IMR-90 (cell line): ENCODE data around the gene SLC37A1. TPM values are rescaled to one million over a fixed set of nuclear protein-coding genes. Genes with fewer than 3 reads are reported as not detected.

Experiments used
- ATAC-seq: fragments of 200-7000 bp; cut with Tn5 transposase; 2 replicates; pipeline ENCODE4 v1.9.1; 2020; ENCODE audit warnings: low read depth, mild to moderate bottlenecking, moderate library complexity
- BruUV-seq: library from RNA; stranded (reverse); fragments of 400-500 nt; replicated peaks from 2 replicates; lab custom pipeline; 2021; lab: Mats Ljungman, UMichigan
- CTCF ChIA-PET: fragments of 300-600 bp; formaldehyde crosslinking; extraction: SDS; loops from one replicate; lab custom pipeline; 2021; ENCODE audit warnings: antibody characterized with exemption; lab: Yijun Ruan, JAX
- POLR2A ChIA-PET: fragments of 300-600 bp; sonication (Branson Sonifier 250); formaldehyde crosslinking; loops from one replicate; lab custom pipeline; 2022; ENCODE audit warnings: antibody characterized with exemption; ENCODE audit not compliant: unreplicated experiment; lab: Charles Lee
- DNase-seq: peaks from one replicate; pipeline ENCODE4 v3.0.0; 2013
- H2AFZ ChIP-seq: replicated peaks from 2 replicates; pipeline ENCODE3; 2013; ENCODE audit warnings: low read length, mild to moderate bottlenecking; ENCODE audit not compliant: poor library complexity
- H2AK5ac ChIP-seq: 2 replicates; pipeline ENCODE4 v1.6.1; 2013; ENCODE audit warnings: low read depth, low read length, inconsistent platforms
- H2AK9ac ChIP-seq: replicated peaks from 2 replicates; pipeline ENCODE3; 2013; ENCODE audit warnings: mild to moderate bottlenecking, low read depth, low read length, moderate library complexity; ENCODE audit not compliant: poor library complexity
- H2BK120ac ChIP-seq: 2 replicates; pipeline ENCODE4 v1.6.1; 2013; ENCODE audit warnings: low read depth, low read length, inconsistent platforms
- H2BK15ac ChIP-seq: 3 replicates; pipeline ENCODE4 v1.6.1; 2013; ENCODE audit warnings: low read depth, low read length, inconsistent platforms
- H2BK20ac ChIP-seq: 2 replicates; pipeline ENCODE4 v1.6.1; 2013; ENCODE audit warnings: low read depth, mild to moderate bottlenecking, inconsistent platforms, low read length, moderate library complexity
- H2BK5ac ChIP-seq: 2 replicates; pipeline ENCODE4 v1.6.1; 2013; ENCODE audit warnings: mild to moderate bottlenecking, low read depth, low read length, inconsistent platforms; ENCODE audit not compliant: poor library complexity, severe bottlenecking
- H3K14ac ChIP-seq: replicated peaks from 2 replicates; pipeline ENCODE4 v1.6.1; 2013; ENCODE audit warnings: low read depth, low read length, inconsistent platforms
- H3K18ac ChIP-seq: 2 replicates; pipeline ENCODE4 v1.6.1; 2013; ENCODE audit warnings: low read depth, low read length, control low read depth
- H3K23ac ChIP-seq: 2 replicates; pipeline ENCODE4 v1.6.1; 2013; ENCODE audit warnings: low read depth, low read length, inconsistent platforms
- H3K27ac ChIP-seq: 2 replicates; pipeline ENCODE4 v1.5.1; 2013; ENCODE audit warnings: mild to moderate bottlenecking, control low read depth, low read length; ENCODE audit not compliant: insufficient read depth
- H3K27me3 ChIP-seq: 2 replicates; pipeline ENCODE4 v1.6.1; 2013; ENCODE audit warnings: low read length; ENCODE audit not compliant: control insufficient read depth, insufficient read depth
- H3K36me3 ChIP-seq: 2 replicates; pipeline ENCODE4 v1.6.1; 2013; ENCODE audit warnings: low read length, mixed read lengths; ENCODE audit not compliant: control insufficient read depth, insufficient read depth
- H3K4ac ChIP-seq: 2 replicates; pipeline ENCODE4 v1.6.1; 2013; ENCODE audit warnings: low read depth, low read length, inconsistent platforms
- H3K4me1 ChIP-seq: 2 replicates; pipeline ENCODE4 v1.6.1; 2013; ENCODE audit warnings: low read length, mixed read lengths; ENCODE audit not compliant: control insufficient read depth, insufficient read depth
- H3K4me2 ChIP-seq: 2 replicates; pipeline ENCODE4 v1.6.1; 2013; ENCODE audit warnings: low read depth, mild to moderate bottlenecking, control low read depth, low read length, moderate library complexity
- H3K4me3 ChIP-seq: 2 replicates; pipeline ENCODE4 v1.5.1; 2013; ENCODE audit warnings: low read depth, mild to moderate bottlenecking, control low read depth, low read length, moderate library complexity; ENCODE audit not compliant: insufficient read depth
- H3K56ac ChIP-seq: 2 replicates; pipeline ENCODE4 v1.6.1; 2013; ENCODE audit warnings: low read length, inconsistent platforms; ENCODE audit not compliant: insufficient read depth; ENCODE audit errors: extremely low read depth
- H3K79me1 ChIP-seq, 2 experiments: 2 replicates each; pipeline ENCODE4 v1.6.1; 2013; ENCODE audit warnings: low read length in 2 of 2, inconsistent platforms in 1 of 2, low read depth in 1 of 2
- H3K9ac ChIP-seq: 2 replicates; pipeline ENCODE4 v1.6.1; 2013; ENCODE audit warnings: low read depth, low read length, control low read depth
- H3K9me1 ChIP-seq: 2 replicates; pipeline ENCODE4 v1.6.1; 2013; ENCODE audit warnings: low read length, inconsistent platforms; ENCODE audit not compliant: insufficient read depth
- H3K9me3 ChIP-seq: 2 replicates; pipeline ENCODE4 v1.6.1; 2013; ENCODE audit warnings: low read length; ENCODE audit not compliant: control insufficient read depth, insufficient read depth
- H4K20me1 ChIP-seq: 2 replicates; pipeline ENCODE4 v1.6.1; 2013; ENCODE audit warnings: low read length, inconsistent platforms; ENCODE audit not compliant: insufficient read depth
- H4K5ac ChIP-seq: 2 replicates; pipeline ENCODE4 v1.6.1; 2013; ENCODE audit warnings: mild to moderate bottlenecking, low read depth, low read length, control low read depth
- H4K8ac ChIP-seq, 2 experiments: 2 replicates each; pipeline ENCODE4 v1.6.1; 2013; ENCODE audit warnings: low read depth in 2 of 2, low read length in 2 of 2, control low read depth in 1 of 2, inconsistent platforms in 1 of 2
- H4K91ac ChIP-seq: 2 replicates; pipeline ENCODE4 v1.6.1; 2013; ENCODE audit warnings: low read depth, low read length, inconsistent platforms; ENCODE audit not compliant: insufficient read depth
- BHLHE40 ChIP-seq: fragments of 150-350 bp; IDR thresholded peaks from 2 replicates; pipeline ENCODE4 v1.6.1; 2016; ENCODE audit warnings: mild to moderate bottlenecking, low read depth, low read length
- CEBPB ChIP-seq: IDR thresholded peaks from 2 replicates; pipeline ENCODE4 v1.6.1; 2012; ENCODE audit warnings: low read depth, low read length, improper control_type of control experiment
- MAFK ChIP-seq: IDR thresholded peaks from 2 replicates; pipeline ENCODE4 v1.6.1; 2012; ENCODE audit warnings: low read depth, low read length, improper control_type of control experiment
- MAZ ChIP-seq: IDR thresholded peaks from 2 replicates; pipeline ENCODE4 v1.6.1; 2012; ENCODE audit warnings: low read depth, mild to moderate bottlenecking, low read length, improper control_type of control experiment, moderate library complexity, borderline replicate concordance
- NFE2L2 ChIP-seq: fragments of 150-350 bp; IDR thresholded peaks from 2 replicates; pipeline ENCODE4 v1.6.1; 2016; ENCODE audit warnings: low read depth, mild to moderate bottlenecking, low read length
- POLR2A ChIP-seq: IDR thresholded peaks from 2 replicates; pipeline ENCODE4 v1.6.1; 2012; ENCODE audit warnings: mild to moderate bottlenecking, low read depth, low read length
- RAD21 ChIP-seq: IDR thresholded peaks from 2 replicates; pipeline ENCODE4 v1.6.1; 2012; ENCODE audit warnings: low read length, improper control_type of control experiment
- RFX5 ChIP-seq: IDR thresholded peaks from 2 replicates; pipeline ENCODE4 v1.8.0; 2012; ENCODE audit warnings: low read depth, mild to moderate bottlenecking, low read length, moderate library complexity
- SMC3 ChIP-seq: fragments of 150-350 bp; IDR thresholded peaks from 2 replicates; pipeline ENCODE4 v1.6.1; 2016; ENCODE audit warnings: low read depth, mild to moderate bottlenecking, antibody characterized with exemption, low read length, moderate library complexity
- WGBS, 2 experiments: methylation state at CpG; one replicate each; pipeline versions ENCODE4 v1.1.5 to v1.1.7; 2013; ENCODE audit warnings: missing lambda C conversion rate in 2 of 2; ENCODE audit not compliant: insufficient read length in 1 of 2; ENCODE audit errors: extremely low coverage in 2 of 2; 5-methylcytosine and 5-hydroxymethylcytosine counted together
- dilution Hi-C: fragments of 300-500 bp; cut with HindIII; formaldehyde crosslinking; loops from one replicate; pipeline ENCODE4 v1.14.3; 2018; ENCODE audit warnings: low sequenced_read_pairs; ENCODE audit not compliant: unreplicated experiment
- in situ Hi-C: fragments of 300-500 bp; cut with MboI; formaldehyde crosslinking; loops from 3 replicates; pipeline ENCODE4 v1.14.3; 2019; ENCODE audit warnings: low sequenced_read_pairs, inconsistent platforms, mixed read lengths
- intact Hi-C: fragments of 100-400 bp; cut with micrococcal nuclease; formaldehyde crosslinking; loops from 2 replicates; pipeline ENCODE4 v1.10.0; 2022
- polyA plus RNA-seq, 3 experiments: library from polyadenylated mRNA; depleted of rRNA; stranded (reverse); fragments of >200 nt; gene quantifications; 2 replicates each; pipeline ENCODE4 v1.2.3, GENCODE V29; 2012; ENCODE audit warnings: low replicate concordance in 1 of 3
- total RNA-seq: library from RNA; depleted of rRNA; stranded (reverse); fragments of >200 nt; gene quantifications from 2 replicates; pipeline ENCODE4 v1.2.3, GENCODE V29; 2012

SLC37A1 gene
- total and polyA plus RNA-seq, 2 of the 4 experiments (the other 2 are of a cell fraction): 0.36 to 0.48 TPM

GRCh38 chr21:42540396-42540795 lies 26.7 kb downstream of the SLC37A1 start:
- no peak overlapping the region for H2BK15ac ChIP-seq
- POLR2A ChIA-PET: no interaction called here

More at GRCh38 chr21:42540396-42540795, 26.7 kb downstream of the SLC37A1 start:
- Histone ChIP-seq H2AK9ac (no peak overlapping the region), H3K27me3 (peaks cover 13% of the 10 kb centered on the region; the same call in 1 of the 2 replicates), H3K9ac (no peak overlapping the region), H3K4me1 (no peaks in the 10 kb centered on the region), H2AFZ (no peak overlapping the region), H4K5ac (no peak overlapping the region), H3K23ac (no peak overlapping the region), H3K4ac (no peak overlapping the region), H4K91ac (no peak overlapping the region), H3K36me3 (no peaks in the 10 kb centered on the region), H3K14ac (no peak overlapping the region), H3K4me3 (no peak overlapping the region), H2BK20ac (no peak overlapping the region), H3K9me1 (no peaks in the 10 kb centered on the region), H2BK5ac (no peak overlapping the region), H3K79me1 (no peaks in the 10 kb centered on the region), H3K56ac (no peak overlapping the region), H4K8ac (no peak overlapping the region), H2AK5ac (no peak overlapping the region), H3K9me3 (no peaks in the 10 kb centered on the region), H4K20me1 (no peaks in the 10 kb centered on the region), H2BK120ac (no peak overlapping the region), H3K27ac (no peak overlapping the region), H3K4me2 (no peak overlapping the region), H3K18ac (no peak overlapping the region)
- dilution Hi-C loops: no loop called here
- no peak for DNase-seq
- CTCF ChIA-PET: no interaction called here
- in situ Hi-C loops: no loop called here
- intact Hi-C loops: no loop called here
- ATAC-seq: no peak
- TF ChIP-seq MAFK (no peak), BHLHE40 (no peak), SMC3 (no peak), MAZ (no peak), RAD21 (no peak), CEBPB (no peak), POLR2A (no peak), NFE2L2 (no peak), RFX5 (no peak)
- BruUV-seq: no TSS peak
- WGBS, 2 experiments: 100% methylated on average over 3 of the region's 8 CpGs; no CpG with 5 or more reads in 1 of the 2 experiments
